ENCODE measurements around the gene NPFF.

Gene NPFF

GRCh38 chr12:53501615-53502181 is 5.6 kb downstream of the NPFF start:
- Histone ChIP-seq H3K36me3 (peaks cover 0 to 24% (median 8%) of the 10 kb centered on the region in 3 donors), H3K27me3 (no peaks in the 10 kb centered on the region), H3K27ac (peak overlapping the region; percentile 96 to 98), H3K4me3 (peak overlapping the region; percentile 70 to 76), H3K4me1 (peaks cover 0 to 60% (median 57%) of the 10 kb centered on the region in 4 donors), H3K9me3 (no peaks in the 10 kb centered on the region)
- no peak for TF ChIP-seq CTCF (IDR thresholded peaks at IDR 0.05)
- intact Hi-C loops (cut with DNase I; ENCODE audit: low total_unique reads): loop anchor here (2.0 kb wide), 1 partner anchor 49 kb away; the partner anchor contains the start of gene PCBP2
- DNase-seq: no peak

DNA sequence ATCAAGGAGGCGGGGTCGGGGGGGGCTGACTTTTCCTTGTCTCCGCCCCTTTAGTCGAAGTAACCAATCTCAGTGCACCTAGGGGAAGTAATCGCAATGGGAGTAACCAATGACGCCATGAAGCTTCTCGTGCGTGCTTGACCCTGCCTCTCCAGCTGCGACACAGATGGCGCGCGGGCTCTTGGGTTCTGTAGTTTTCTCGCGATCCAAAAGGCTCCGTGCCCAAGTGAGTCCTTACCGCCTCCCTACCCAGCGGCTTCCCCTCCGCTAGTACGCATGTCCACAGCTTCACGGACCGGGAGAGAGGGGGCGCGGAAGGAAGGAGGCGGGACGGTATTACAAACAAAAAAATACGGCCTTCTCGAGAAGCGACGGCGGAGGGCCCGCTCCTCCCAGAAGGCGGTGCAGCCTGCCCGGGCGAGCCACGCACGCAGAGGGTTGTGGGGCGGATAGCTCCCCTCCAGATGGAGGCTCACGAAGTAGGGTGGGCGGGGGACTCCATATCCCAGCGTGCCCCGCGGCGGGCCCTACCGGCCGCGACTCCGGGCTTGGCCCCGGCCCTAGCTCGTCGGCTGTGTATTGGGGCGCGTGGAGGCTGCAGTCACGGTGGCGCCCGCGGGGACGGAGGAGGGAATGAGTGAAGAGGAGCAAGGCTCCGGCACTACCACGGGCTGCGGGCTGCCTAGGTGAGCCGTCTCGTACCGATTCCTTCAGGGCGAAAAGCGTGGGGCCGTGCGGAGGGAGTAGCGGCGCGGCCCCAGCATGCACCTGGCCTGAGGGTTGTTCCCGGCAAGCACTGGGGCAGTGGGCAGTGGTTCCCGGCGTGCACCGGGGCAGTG is 6.3 kb downstream of the NPFF start, which contains the start of gene TARBP2:
TSS of gene TARBP2 (plus strand) at position 508 of the 839 bp plus-strand sequence. CDS start at position 634, 126 bp downstream.
- TF ChIP-seq CTCF (IDR thresholded peaks at IDR 0.05): no peak
- DNase-seq: peak; percentile 99 to 100
- Histone ChIP-seq H3K27ac (peak within 1 kb of the TSS; percentile 96 to 98), H3K36me3 (peaks cover 0 to 17% (median 3%) of the 10 kb centered on the region in 3 donors), H3K4me1 (peaks cover 0 to 55% (median 50%) of the 10 kb centered on the region in 4 donors), H3K9me3 (no peaks in the 10 kb centered on the region), H3K4me3 (peak within 1 kb of the TSS; percentile 70 to 76), H3K27me3 (no peaks in the 10 kb centered on the region)
- intact Hi-C loops (cut with DNase I; ENCODE audit: low total_unique reads): loop anchor here (2.0 kb wide), 1 partner anchor 48 kb away; the partner anchor contains the start of gene PCBP2

- Histone ChIP-seq H3K4me1 (peaks cover 0 to 50% (median 43%) of the 10 kb centered on the region in 4 donors), H3K4me3 (peak overlapping the region; percentile 70 to 76), H3K9me3 (no peaks in the 10 kb centered on the region), H3K27ac (peak overlapping the region; percentile 96 to 98), H3K36me3 (peaks cover 0 to 10% (median 0%) of the 10 kb centered on the region in 3 donors), H3K27me3 (no peaks in the 10 kb centered on the region)
- DNase-seq: peak; percentile 92
- no peak for TF ChIP-seq CTCF (IDR thresholded peaks at IDR 0.05)
- intact Hi-C loops (cut with DNase I; ENCODE audit: low total_unique reads): loop anchor here (2.0 kb wide), 1 partner anchor 47 kb away; the partner anchor contains the start of gene PCBP2
Observed at GRCh38 chr12:53500142-53500775, 7.0 kb downstream of the NPFF start.

- peaks cover 0 to 43% (median 35%) of the 10 kb centered on the region in 4 donors for H3K4me1 ChIP-seq
- H3K36me3 ChIP-seq: peaks cover 0 to 10% (median 0%) of the 10 kb centered on the region in 3 donors
- H3K9me3 ChIP-seq: no peaks in the 10 kb centered on the region
- H3K27me3 ChIP-seq: no peaks in the 10 kb centered on the region
- H3K27ac ChIP-seq: peak within 1 kb of the TSS; percentile 96 to 98
- peak in 1 of 2 experiments; percentile 5 for TF ChIP-seq CTCF (IDR thresholded peaks at IDR 0.05)
- DNase-seq: peak; percentile 80 to 90
- peak within 1 kb of the TSS; percentile 70 to 76 for H3K4me3 ChIP-seq
- intact Hi-C loops (cut with DNase I; ENCODE audit: low total_unique reads): loop anchor here (2.0 kb wide), 1 partner anchor 47 kb away; the partner anchor contains the start of gene PCBP2
Observed at GRCh38 chr12:53499266-53500141, 7.8 kb downstream of the NPFF start, which contains the start of gene MAP3K12. TSS of gene MAP3K12 (minus strand) at chr12:53499458. CDS start at chr12:53487391, 12,067 bp downstream.
